ENCODE data around the gene S100A14. TPM values are rescaled to one million over a fixed set of nuclear protein-coding genes. Genes with fewer than 3 reads are reported as not detected.

Gene S100A14
- total RNA-seq, 1 experiment from 2014 or later, result 0.57 TPM

- Histone ChIP-seq H3K9me3 (ENCODE audit: control insufficient read depth, insufficient read depth, low read depth, low read length) (no peaks in the 10 kb centered on the region), H3K4me1 (ENCODE audit: control insufficient read depth, insufficient read depth, low read length) (peaks cover 3% of the 10 kb centered on the region; the same call in 1 of the 2 replicates), H3K27me3 (ENCODE audit: control insufficient read depth, insufficient read depth, low read length) (no peaks in the 10 kb centered on the region), H3K4me3 (ENCODE audit: low read depth in 2 of 2, low read length in 2 of 2) (no peak overlapping the region), H3K36me3 (ENCODE audit: control insufficient read depth, insufficient read depth, low read length) (peaks cover 56% of the 10 kb centered on the region), H3K27ac (ENCODE audit: low read length) (no peak overlapping the region)
- intact Hi-C loops (cut with micrococcal nuclease; ENCODE audit: unreplicated experiment) (no loop called here), in situ Hi-C loops (cut with HindIII; ENCODE audit: low pct_unique_long_range_greater_than_20kb, low sequenced_read_pairs) (no loop called here)
- TF ChIP-seq, protein P1, sequence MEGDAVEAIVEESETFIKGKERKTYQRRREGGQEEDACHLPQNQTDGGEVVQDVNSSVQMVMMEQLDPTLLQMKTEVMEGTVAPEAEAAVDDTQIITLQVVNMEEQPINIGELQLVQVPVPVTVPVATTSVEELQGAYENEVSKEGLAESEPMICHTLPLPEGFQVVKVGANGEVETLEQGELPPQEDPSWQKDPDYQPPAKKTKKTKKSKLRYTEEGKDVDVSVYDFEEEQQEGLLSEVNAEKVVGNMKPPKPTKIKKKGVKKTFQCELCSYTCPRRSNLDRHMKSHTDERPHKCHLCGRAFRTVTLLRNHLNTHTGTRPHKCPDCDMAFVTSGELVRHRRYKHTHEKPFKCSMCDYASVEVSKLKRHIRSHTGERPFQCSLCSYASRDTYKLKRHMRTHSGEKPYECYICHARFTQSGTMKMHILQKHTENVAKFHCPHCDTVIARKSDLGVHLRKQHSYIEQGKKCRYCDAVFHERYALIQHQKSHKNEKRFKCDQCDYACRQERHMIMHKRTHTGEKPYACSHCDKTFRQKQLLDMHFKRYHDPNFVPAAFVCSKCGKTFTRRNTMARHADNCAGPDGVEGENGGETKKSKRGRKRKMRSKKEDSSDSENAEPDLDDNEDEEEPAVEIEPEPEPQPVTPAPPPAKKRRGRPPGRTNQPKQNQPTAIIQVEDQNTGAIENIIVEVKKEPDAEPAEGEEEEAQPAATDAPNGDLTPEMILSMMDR (IDR thresholded peaks at IDR 0.05), result no peak
- TF ChIP-seq SIN3A (IDR thresholded peaks at IDR 0.05; ENCODE audit: borderline replicate concordance, insufficient read depth, low read depth, low read length) (no peak), POLR2AphosphoS5 (IDR thresholded peaks at IDR 0.05; ENCODE audit: low read depth, low read length) (no peak), REST (IDR thresholded peaks at IDR 0.05; ENCODE audit: insufficient read depth in 1 of 2, low read depth in 2 of 2, low read length in 1 of 2) (no peak), TCF7L2 (IDR thresholded peaks at IDR 0.05; ENCODE audit: low read depth, low read length) (no peak)
- no peak for DNase-seq (ENCODE audit: low read depth, low spot score)
- CTCF ChIA-PET, result no interaction called here
- POLR2A ChIA-PET, result interaction anchor here (0.7 kb wide), 1 partner anchor 184 kb away, joined by 3 read pairs; no protein-coding TSS in a partner anchor
- BruUV-seq (replicated peaks), result no TSS peak
- ATAC-seq, result no peak
Measured at GRCh38 chr1:153639280-153639679, 23.2 kb upstream of the S100A14 start.

GRCh38 chr1:153638261-153638660 lies 22.1 kb upstream of the S100A14 start:
- intact Hi-C loops (cut with micrococcal nuclease; ENCODE audit: unreplicated experiment) (no loop called here), in situ Hi-C loops (cut with HindIII; ENCODE audit: low pct_unique_long_range_greater_than_20kb, low sequenced_read_pairs) (no loop called here)
- no peaks in the 10 kb centered on the region for H3K27me3 ChIP-seq (ENCODE audit: control insufficient read depth, insufficient read depth, low read length)
- peaks cover 48% of the 10 kb centered on the region for H3K36me3 ChIP-seq (ENCODE audit: control insufficient read depth, insufficient read depth, low read length)
- H3K27ac ChIP-seq (ENCODE audit: low read length), result no peak overlapping the region
- POLR2A ChIA-PET, result interaction anchor here (0.7 kb wide), 2 partner anchors 72 to 159 kb away, joined by 3 read pairs; no protein-coding TSS in a partner anchor
- TF ChIP-seq, protein P1 (IDR thresholded peaks at IDR 0.05), result no peak
- TF ChIP-seq POLR2AphosphoS5 (IDR thresholded peaks at IDR 0.05; ENCODE audit: low read depth, low read length), result no peak
- no peak for TF ChIP-seq REST (IDR thresholded peaks at IDR 0.05; ENCODE audit: insufficient read depth in 1 of 2, low read depth in 2 of 2, low read length in 1 of 2)
- no peak for TF ChIP-seq TCF7L2 (IDR thresholded peaks at IDR 0.05; ENCODE audit: low read depth, low read length)
- no peak for TF ChIP-seq SIN3A (IDR thresholded peaks at IDR 0.05; ENCODE audit: borderline replicate concordance, insufficient read depth, low read depth, low read length)
- H3K9me3 ChIP-seq (ENCODE audit: control insufficient read depth, insufficient read depth, low read depth, low read length), result no peaks in the 10 kb centered on the region
- TSS peak; percentile 38 for BruUV-seq (replicated peaks)
- peaks cover 7% of the 10 kb centered on the region; the same call in 1 of the 2 replicates for H3K4me1 ChIP-seq (ENCODE audit: control insufficient read depth, insufficient read depth, low read length)
- H3K4me3 ChIP-seq (ENCODE audit: low read depth in 2 of 2, low read length in 2 of 2), result no peak overlapping the region
- ATAC-seq (no peak), DNase-seq (ENCODE audit: low read depth, low spot score) (no peak)
- CTCF ChIA-PET, result interaction anchor here (1.0 kb wide), 1 partner anchor 66 kb away, joined by 3 read pairs; no protein-coding TSS in a partner anchor

Measured in Panc1 (cell line).